HCT116 (cell line): Measurements from ENCODE around the gene GMCL1. TPM values are rescaled to one million over a fixed set of nuclear protein-coding genes. Genes with fewer than 3 reads are reported as not detected.

Experiments
- ATAC-seq: fragments of 200-7000 bp; cut with Tn5 transposase; 2 replicates; pipeline ENCODE4 v1.9.1; 2020; ENCODE audit warnings: mild to moderate bottlenecking, moderate library complexity
- BruUV-seq: library from RNA; stranded (reverse); fragments of 400-500 nt; replicated peaks from 2 replicates; lab custom pipeline; 2021; lab: Mats Ljungman, UMichigan
- CTCF ChIA-PET: fragments of 300-600 bp; sonication (Branson Sonifier 250); formaldehyde crosslinking; loops from one replicate; lab custom pipeline; 2021; ENCODE audit warnings: antibody characterized with exemption; lab: Charles Lee
- POLR2A ChIA-PET: fragments of 300-600, 350-600 bp; sonication (Branson Sonifier 250); formaldehyde crosslinking; loops from one replicate; lab custom pipeline; 2021; ENCODE audit warnings: antibody characterized with exemption; lab: Charles Lee
- RAD21 ChIA-PET, 2 experiments: fragments of 300-600 bp; sonication (Branson Sonifier 250); formaldehyde crosslinking; loops; one replicate each; lab custom pipeline; 2023; ENCODE audit warnings: low total read pairs in 2 of 2; ENCODE audit not compliant: uncharacterized antibody in 2 of 2, unreplicated experiment in 2 of 2, low non-redundant PET in 1 of 2; lab: Charles Lee
- DNase-seq: peaks from one replicate; pipeline ENCODE4 v3.0.0-alpha.2; 2010; ENCODE audit warnings: low read depth, low spot score
- H2AFZ ChIP-seq: fragments of 200-600 bp; shearing (Covaris generic), sonication (generic); 2 replicates; pipeline ENCODE4 v1.6.1; 2017; ENCODE audit warnings: low read depth, mixed run types, mixed read lengths, antibody characterized with exemption, low read length; ENCODE audit not compliant: poor library complexity, severe bottlenecking
- H3K27ac ChIP-seq: 2 replicates; pipeline ENCODE4 v1.5.1; 2012; ENCODE audit warnings: low read depth, low read length
- H3K27me3 ChIP-seq: fragments of 200-600 bp; sonication (generic); 2 replicates; pipeline ENCODE4 v1.6.1; 2016; ENCODE audit warnings: mixed run types, low read length, mixed read lengths; ENCODE audit not compliant: insufficient read depth
- H3K36me3 ChIP-seq, 2 experiments: fragments of 200-500 bp in 1 of 2; fragments of 200-600 bp in 1 of 2; sonication (Bioruptor generic) in 1 of 2; sonication (generic) in 1 of 2; 2 replicates each; pipeline versions ENCODE4 v1.5.1 to v1.6.1; 2014 to 2016; ENCODE audit warnings: low read length in 2 of 2, inconsistent platforms in 1 of 2, mixed read lengths in 1 of 2, mixed run types in 1 of 2; ENCODE audit not compliant: insufficient read depth in 2 of 2, control insufficient read depth in 1 of 2
- H3K4me1 ChIP-seq, 2 experiments: fragments of 200-600 bp in 1 of 2; sonication (generic) in 1 of 2; 2 replicates each; pipeline versions ENCODE4 v1.5.1 to v1.6.1; 2012 to 2017; ENCODE audit warnings: low read length in 2 of 2, inconsistent platforms in 1 of 2, mild to moderate bottlenecking in 1 of 2, mixed read lengths in 1 of 2, mixed run types in 1 of 2, moderate library complexity in 1 of 2; ENCODE audit not compliant: insufficient read depth in 2 of 2, control insufficient read depth in 1 of 2
- H3K4me2 ChIP-seq: fragments of 200-600 bp; sonication (generic); 2 replicates; pipeline ENCODE4 v1.6.1; 2017; ENCODE audit warnings: mixed run types, low read length, mixed read lengths
- H3K4me3 ChIP-seq, 2 experiments: fragments of 200-600 bp in 1 of 2; sonication (generic) in 1 of 2; replicated peaks in 1 of 2; 2 replicates each; pipeline ENCODE4 v1.5.1; 2011 to 2016; ENCODE audit warnings: low read length in 2 of 2, control low read depth in 1 of 2, low read depth in 1 of 2, mild to moderate bottlenecking in 1 of 2, mixed read lengths in 1 of 2, mixed run types in 1 of 2
- H3K79me2 ChIP-seq: fragments of 200-600 bp; sonication (generic); 2 replicates; pipeline ENCODE4 v1.6.1; 2017; ENCODE audit warnings: mild to moderate bottlenecking, mixed run types, low read length, moderate library complexity, mixed read lengths; ENCODE audit not compliant: insufficient read depth
- H3K9ac ChIP-seq: fragments of 200-600 bp; sonication (generic); 2 replicates; pipeline ENCODE4 v1.6.1; 2016; ENCODE audit warnings: low read length, mixed read lengths
- H3K9me2 ChIP-seq: fragments of 200-600 bp; sonication (generic), shearing (Covaris generic); 2 replicates; pipeline ENCODE4 v1.6.1; 2017; ENCODE audit warnings: mixed run types, mild to moderate bottlenecking, moderate library complexity; ENCODE audit not compliant: insufficient read depth
- H3K9me3 ChIP-seq, 2 experiments: fragments of 200-500 bp in 1 of 2; fragments of 200-600 bp in 1 of 2; sonication (Bioruptor generic) in 1 of 2; sonication (generic) in 1 of 2; 2 replicates each; pipeline ENCODE4 v1.6.1; 2014 to 2017; ENCODE audit warnings: low read length in 2 of 2, mixed read lengths in 2 of 2, inconsistent platforms in 1 of 2, low read depth in 1 of 2, mild to moderate bottlenecking in 1 of 2, mixed run types in 1 of 2, moderate library complexity in 1 of 2; ENCODE audit not compliant: control insufficient read depth in 1 of 2, insufficient read depth in 1 of 2
- H4K20me1 ChIP-seq: fragments of 200-600 bp; sonication (generic), shearing (Covaris generic); 2 replicates; pipeline ENCODE4 v1.6.1; 2017; ENCODE audit warnings: mixed run types, mild to moderate bottlenecking, moderate library complexity; ENCODE audit not compliant: insufficient read depth
- CBX3 ChIP-seq: IDR thresholded peaks from 2 replicates; pipeline ENCODE4 v1.6.1; 2012; ENCODE audit warnings: low read depth
- EZH2 ChIP-seq: fragments of 200-600 bp; sonication (generic); IDR thresholded peaks from 2 replicates; pipeline ENCODE4 v1.6.1; 2017; ENCODE audit warnings: antibody characterized with exemption, mixed run types
- EZH2phosphoT487 ChIP-seq: fragments of 200-600 bp; IDR thresholded peaks from 2 replicates; pipeline ENCODE4 v1.6.1; 2018; ENCODE audit warnings: antibody characterized with exemption, borderline replicate concordance
- FOSL1 ChIP-seq: IDR thresholded peaks from 2 replicates; pipeline ENCODE4 v1.6.1; 2012; ENCODE audit warnings: low read depth
- JUND ChIP-seq: IDR thresholded peaks from 2 replicates; pipeline ENCODE4 v1.6.1; 2012
- POLR2A ChIP-seq: IDR thresholded peaks from 2 replicates; pipeline ENCODE4 v1.7.0; 2011; ENCODE audit warnings: borderline replicate concordance; ENCODE audit not compliant: insufficient read depth, insufficient read length; ENCODE audit errors: extremely low read depth
- SP1 ChIP-seq: IDR thresholded peaks from 2 replicates; pipeline ENCODE4 v1.6.1; 2012; ENCODE audit warnings: low read depth
- SRF ChIP-seq: IDR thresholded peaks from 2 replicates; pipeline ENCODE4 v1.6.1; 2012; ENCODE audit warnings: low read depth
- ZFX ChIP-seq: fragments of 450-650 bp; IDR thresholded peaks from 2 replicates; pipeline ENCODE4 v1.6.1; 2017
- intact Hi-C: fragments of 100-400 bp; cut with micrococcal nuclease; formaldehyde crosslinking; loops from 2 replicates; pipeline ENCODE4 v1.10.0; 2022
- total RNA-seq: library from RNA; stranded (reverse); gene quantifications from one replicate; pipeline ENCODE4 v1.2.1, GENCODE V29; 2021; ENCODE audit not compliant: unreplicated experiment

The GMCL1 gene
- total RNA-seq, 1 experiment from 2014 or later, result 16.7 TPM

DNA sequence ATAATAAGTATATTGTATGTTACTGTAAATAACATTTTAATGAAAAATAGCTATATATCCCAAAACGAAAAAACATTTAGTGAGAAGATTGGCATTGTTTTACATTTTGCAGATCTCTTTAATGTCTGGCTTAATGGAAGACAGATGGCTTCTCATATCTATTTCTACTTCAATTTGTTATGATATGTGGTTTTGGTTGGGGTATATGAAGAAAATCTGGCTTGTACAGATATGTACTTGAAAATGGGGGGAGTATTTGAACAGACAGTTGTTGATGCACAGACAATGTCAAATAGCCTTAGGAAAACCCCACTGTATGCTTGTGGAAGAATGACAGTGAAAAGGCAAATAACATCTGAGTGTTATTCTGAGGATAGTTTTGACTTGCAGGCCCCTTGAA is 23.6 kb upstream of the GMCL1 start:
- Histone ChIP-seq H3K9me2 (no peaks in the 10 kb centered on the region), H3K4me3 (no peak overlapping the region), H4K20me1 (no peaks in the 10 kb centered on the region), H3K27me3 (no peaks in the 10 kb centered on the region), H3K9ac (no peak overlapping the region), H3K9me3 (no peaks in the 10 kb centered on the region), H3K27ac (no peak overlapping the region), H3K4me2 (no peak overlapping the region), H3K36me3 (peaks cover 2 to 4% of the 10 kb centered on the region in 2 experiments; a peak in 2 of 4 replicates), H2AFZ (no peak overlapping the region), H3K79me2 (no peaks in the 10 kb centered on the region), H3K4me1 (no peaks in the 10 kb centered on the region)
- intact Hi-C loops, result no loop called here
- no TSS peak for BruUV-seq
- TF ChIP-seq FOSL1 (no peak), EZH2phosphoT487 (no peak), CBX3 (no peak), SP1 (no peak), SRF (no peak)
- ChIA-PET CTCF (interaction anchor here (1.0 to 1.2 kb wide), 2 partner anchors 11 to 81 kb away, joined by 3 read pairs; no protein-coding TSS in a partner anchor), RAD21 (no interaction called here), POLR2A (no interaction called here)
- ATAC-seq (no peak), DNase-seq (no peak)

- H3K4me3 ChIP-seq, result no peak overlapping the region
- H3K27me3 ChIP-seq, result no peaks in the 10 kb centered on the region
- intact Hi-C loops, result no loop called here
- ChIA-PET CTCF (interaction anchor here (2.1 kb wide), 1 partner anchor 83 kb away, joined by 9 read pairs; no protein-coding TSS in a partner anchor), POLR2A (no interaction called here), RAD21 (no interaction called here)
- no peaks in the 10 kb centered on the region for H3K4me1 ChIP-seq
- H3K9ac ChIP-seq, result no peak overlapping the region
- ATAC-seq (no peak), DNase-seq (no peak)
- no peak overlapping the region for H3K27ac ChIP-seq
- peaks cover 4 to 5% of the 10 kb centered on the region in 2 experiments; a peak in 3 of 4 replicates for H3K36me3 ChIP-seq
- no peaks in the 10 kb centered on the region for H3K79me2 ChIP-seq
- no peaks in the 10 kb centered on the region for H3K9me3 ChIP-seq
- no TSS peak for BruUV-seq
- no peak overlapping the region for H2AFZ ChIP-seq
- no peak overlapping the region for H3K4me2 ChIP-seq
- H4K20me1 ChIP-seq, result no peaks in the 10 kb centered on the region
- H3K9me2 ChIP-seq, result no peaks in the 10 kb centered on the region
- TF ChIP-seq POLR2A, result no peak
- no peak for TF ChIP-seq ZFX
- TF ChIP-seq SRF, result no peak
- no peak for TF ChIP-seq EZH2
- no peak for TF ChIP-seq JUND
- no peak for TF ChIP-seq FOSL1
Observed at GRCh38 chr2:69807821-69808540, 21.5 kb upstream of the GMCL1 start.
